Choroid plexus epithelial cell (primary cell): Measurements from ENCODE around the gene ARHGEF19.
"Not testable (repeated sequence)": the region's sequence is repeated elsewhere in the genome, so short reads cannot be mapped to it uniquely, and the experiment has no call there.

ENCODE experiments used
- DNase-seq: peaks from one replicate; pipeline ENCODE4 v3.0.0-alpha.2; 2010; ENCODE audit warnings: low read depth
- H3K4me3 ChIP-seq: 2 replicates; pipeline ENCODE4 v1.5.1; 2011; ENCODE audit warnings: low read depth, mild to moderate bottlenecking, control low read depth, low read length, moderate library complexity
- TF ChIP-seq, protein P1 (sequence below): conservative IDR thresholded peaks from 2 replicates; pipeline ENCODE4 v1.5.1; 2011; ENCODE audit warnings: low read depth, mild to moderate bottlenecking, control low read depth, inconsistent platforms, low read length, moderate library complexity

ARHGEF19 gene

DNA sequence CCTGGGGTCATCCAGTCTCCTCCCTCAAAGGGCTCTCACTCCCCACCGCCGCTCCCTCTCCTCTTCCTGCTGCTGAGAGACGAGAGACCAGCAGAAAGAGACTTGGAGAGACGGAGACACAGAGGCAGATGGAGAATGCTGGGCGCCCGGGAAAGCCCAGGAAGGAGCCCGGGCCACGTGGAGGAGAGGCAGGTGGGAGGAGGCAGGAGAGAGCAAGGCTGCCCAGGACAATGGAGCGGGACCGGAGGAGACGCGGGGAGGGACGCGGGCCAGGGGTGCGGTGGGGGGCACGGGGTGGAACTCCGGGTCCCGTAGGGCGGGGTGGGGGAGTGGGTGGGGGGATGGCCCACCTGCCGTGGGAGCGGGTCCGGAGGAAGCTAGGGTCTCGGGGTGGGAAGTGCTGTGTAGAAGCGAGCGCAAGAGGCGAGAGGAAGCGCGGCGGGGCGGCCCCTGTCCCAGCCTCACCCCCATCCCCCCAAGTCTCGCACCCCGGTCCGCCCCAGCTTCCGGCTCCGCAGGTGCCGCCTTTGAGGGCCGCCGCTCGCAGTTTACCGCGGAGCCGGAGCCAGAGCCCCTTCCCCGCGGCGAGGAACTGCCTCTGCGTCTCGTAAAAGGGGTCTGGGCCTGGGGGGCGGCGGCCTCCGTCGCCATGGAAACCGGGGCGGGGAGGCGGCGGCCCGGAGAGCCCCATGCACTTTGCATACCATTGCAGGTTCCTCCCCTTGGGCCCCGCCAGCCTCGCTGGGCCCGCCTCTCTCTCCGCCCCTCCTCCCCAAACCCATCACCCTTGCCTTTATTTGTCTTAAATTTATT, 44.9 kb downstream of the ARHGEF19 start:
- TF ChIP-seq, protein P1, sequence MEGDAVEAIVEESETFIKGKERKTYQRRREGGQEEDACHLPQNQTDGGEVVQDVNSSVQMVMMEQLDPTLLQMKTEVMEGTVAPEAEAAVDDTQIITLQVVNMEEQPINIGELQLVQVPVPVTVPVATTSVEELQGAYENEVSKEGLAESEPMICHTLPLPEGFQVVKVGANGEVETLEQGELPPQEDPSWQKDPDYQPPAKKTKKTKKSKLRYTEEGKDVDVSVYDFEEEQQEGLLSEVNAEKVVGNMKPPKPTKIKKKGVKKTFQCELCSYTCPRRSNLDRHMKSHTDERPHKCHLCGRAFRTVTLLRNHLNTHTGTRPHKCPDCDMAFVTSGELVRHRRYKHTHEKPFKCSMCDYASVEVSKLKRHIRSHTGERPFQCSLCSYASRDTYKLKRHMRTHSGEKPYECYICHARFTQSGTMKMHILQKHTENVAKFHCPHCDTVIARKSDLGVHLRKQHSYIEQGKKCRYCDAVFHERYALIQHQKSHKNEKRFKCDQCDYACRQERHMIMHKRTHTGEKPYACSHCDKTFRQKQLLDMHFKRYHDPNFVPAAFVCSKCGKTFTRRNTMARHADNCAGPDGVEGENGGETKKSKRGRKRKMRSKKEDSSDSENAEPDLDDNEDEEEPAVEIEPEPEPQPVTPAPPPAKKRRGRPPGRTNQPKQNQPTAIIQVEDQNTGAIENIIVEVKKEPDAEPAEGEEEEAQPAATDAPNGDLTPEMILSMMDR = no peak
- DNase-seq = no peak

DNA sequence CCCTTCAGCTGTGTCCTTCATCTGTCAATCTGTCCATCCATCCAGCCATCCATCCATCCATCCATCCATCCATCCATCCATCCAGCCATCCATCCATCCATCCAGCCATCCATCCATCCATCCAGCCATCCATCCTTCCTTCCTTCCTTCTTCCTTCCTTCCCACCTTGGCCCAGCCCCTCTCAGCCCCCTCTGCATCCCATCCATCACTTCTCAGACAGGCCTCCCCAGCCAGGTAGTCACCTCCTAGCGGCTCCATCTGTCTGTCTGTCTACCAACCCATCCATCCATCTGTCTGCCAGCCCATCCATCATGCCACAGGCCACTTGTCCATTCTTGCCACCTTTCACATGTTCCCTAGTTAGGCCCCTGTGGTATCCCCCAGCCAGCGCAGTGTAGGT, 46.3 kb downstream of the ARHGEF19 start:
- no peak for DNase-seq
- TF ChIP-seq, protein P1 = no peak
- no peak overlapping the region for H3K4me3 ChIP-seq

More for the DNA sequence above, 44.9 kb downstream of the ARHGEF19 start:
- peak overlapping the region; percentile 62 for H3K4me3 ChIP-seq

DNA sequence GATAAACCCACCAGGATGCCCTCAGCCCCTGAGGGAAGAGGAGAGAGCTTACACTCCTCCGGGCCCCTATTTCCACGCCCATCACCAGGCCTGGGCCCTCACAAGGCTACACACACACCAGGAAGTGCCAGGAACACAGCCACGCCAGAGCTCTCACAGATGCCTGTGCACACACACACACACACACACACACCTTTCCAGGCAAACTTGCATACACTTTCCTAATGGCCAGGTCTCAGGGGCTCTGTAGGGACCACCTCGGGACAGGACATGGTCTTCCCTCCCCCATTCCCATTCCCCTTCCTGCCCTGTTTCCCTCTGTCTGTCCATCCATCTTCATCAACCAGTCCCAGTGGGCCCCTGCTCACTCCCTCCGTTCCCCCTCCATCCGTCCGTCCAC, 46.9 kb downstream of the ARHGEF19 start:
- H3K4me3 ChIP-seq = no peak overlapping the region
- DNase-seq = no peak
- TF ChIP-seq, protein P1 = no peak

DNA sequence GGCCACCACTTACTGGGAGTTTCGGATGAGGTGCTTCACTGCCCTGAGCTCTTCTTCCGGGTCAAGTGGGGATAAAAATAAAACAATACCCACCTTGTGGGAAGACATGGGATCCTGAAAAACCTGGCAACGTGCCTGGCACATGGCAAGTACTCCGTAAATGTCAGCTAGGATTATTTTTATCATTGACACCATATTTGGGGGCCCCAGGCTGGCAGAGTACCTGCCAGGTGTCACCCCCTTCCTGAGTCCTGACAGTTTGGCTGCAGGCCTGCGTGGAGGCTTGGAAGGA, 47.4 kb downstream of the ARHGEF19 start:
- TF ChIP-seq, protein P1 = no peak
- DNase-seq = no peak
- H3K4me3 ChIP-seq = no peak overlapping the region

DNA sequence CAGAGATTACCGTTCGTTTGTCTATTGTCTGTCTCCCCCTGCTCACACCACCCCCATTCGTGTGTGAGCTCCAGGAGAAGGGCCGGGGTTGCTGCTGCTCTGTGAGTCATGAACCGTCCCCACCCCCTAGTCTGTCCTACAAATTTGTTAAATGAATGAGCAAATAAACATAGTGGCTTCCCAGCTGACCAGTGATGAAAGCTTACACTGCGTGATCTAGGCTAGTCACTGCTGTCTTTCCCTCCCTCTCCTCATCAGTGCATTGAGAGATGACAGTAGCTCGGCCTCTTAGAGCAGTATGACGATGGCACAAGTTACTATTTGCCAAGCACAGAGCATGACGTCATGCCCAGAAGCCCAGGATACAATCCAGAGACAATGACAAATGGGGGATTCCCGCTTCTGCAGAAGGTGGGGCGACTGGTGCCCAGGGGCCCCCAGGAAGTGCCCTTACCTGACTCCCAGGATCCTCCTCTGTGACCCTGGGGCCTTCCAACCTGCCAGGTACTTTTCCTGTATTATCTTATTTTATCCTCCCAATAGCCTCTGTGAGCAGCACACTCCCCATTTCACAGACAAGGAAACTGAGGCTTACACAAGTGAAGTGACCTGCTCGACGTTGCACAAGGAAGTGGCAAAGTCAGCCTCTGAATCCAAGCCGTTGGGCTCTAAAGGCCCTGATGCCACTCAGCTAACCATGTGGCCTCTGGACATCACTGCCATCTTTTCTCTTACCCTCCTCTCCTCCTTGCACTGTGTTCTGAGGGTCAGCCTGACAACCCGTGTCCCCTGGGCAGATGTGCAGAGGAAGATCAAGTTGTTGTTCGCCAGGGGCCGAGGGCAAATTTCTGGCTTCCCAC, 48.0 kb downstream of the ARHGEF19 start:
- TF ChIP-seq, protein P1 = no peak
- DNase-seq = peak; percentile 96
- no peak overlapping the region for H3K4me3 ChIP-seq

DNA sequence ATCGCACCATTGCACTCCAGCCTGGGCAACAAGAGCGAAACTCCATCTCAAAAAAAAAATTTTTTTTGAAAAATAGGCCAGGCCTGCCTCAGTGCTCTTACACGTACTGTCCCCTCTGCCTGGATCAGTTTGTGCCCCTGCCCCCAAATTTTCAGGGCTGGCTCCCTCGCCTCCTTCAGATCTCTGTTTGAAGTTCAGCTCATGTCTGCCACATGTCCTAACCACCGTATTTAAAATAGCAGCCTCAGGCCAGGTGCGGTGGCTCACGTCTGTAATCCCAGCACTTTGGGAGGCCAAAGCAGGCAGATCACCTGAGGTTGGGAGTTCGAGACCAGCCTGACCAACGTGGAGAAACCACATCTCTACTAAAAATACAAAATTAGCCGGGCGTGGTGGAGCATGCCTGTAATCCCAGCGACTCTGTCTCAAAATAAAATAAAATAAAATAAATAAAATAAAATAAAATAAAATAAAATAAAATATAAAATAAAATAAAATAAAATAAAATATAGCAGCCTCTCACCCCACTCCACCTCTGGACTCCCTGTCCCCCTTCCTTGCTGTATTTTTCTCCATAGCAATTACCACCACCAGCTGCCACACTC, 48.7 kb downstream of the ARHGEF19 start:
- H3K4me3 ChIP-seq, DNase-seq: not testable (repeated sequence)

DNA sequence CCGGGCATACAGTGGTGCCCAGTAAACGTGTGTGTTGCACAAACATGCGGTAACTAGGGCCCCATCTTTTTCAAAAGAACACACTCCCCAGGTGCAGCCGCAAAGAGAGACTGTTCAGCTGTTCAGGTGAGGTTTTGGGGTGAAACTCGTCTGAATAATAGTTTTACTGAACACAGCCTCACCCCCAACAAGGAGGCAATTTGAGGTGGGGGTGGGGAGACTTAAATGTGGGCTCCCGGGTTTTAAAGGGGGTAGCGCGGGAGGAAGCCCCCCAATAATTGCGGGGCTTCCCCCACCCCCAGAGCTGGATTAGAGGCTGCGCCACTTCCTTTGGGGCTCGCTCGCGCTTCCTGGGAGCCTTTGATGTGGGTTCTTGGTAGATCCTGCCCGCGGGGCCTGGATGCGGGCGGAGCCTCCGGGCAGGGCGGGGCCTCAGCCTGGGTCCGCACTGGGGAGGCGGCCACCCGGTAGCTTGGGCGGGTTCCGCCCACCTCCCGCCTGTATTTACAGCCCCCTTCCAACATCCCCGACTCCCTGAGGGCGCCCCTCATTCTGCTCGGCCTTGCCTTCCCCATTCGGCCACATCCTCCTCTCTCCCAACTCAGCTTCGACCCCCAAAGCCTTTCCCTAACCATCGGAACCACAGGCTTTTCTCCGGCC, 50.2 kb downstream of the ARHGEF19 start:
- TF ChIP-seq, protein P1 = no peak
- DNase-seq = no peak
- H3K4me3 ChIP-seq = no peak overlapping the region
